ENCODE data around the gene PPM1H. TPM values are rescaled to one million over a fixed set of nuclear protein-coding genes. Genes with fewer than 3 reads are reported as not detected.

PPM1H gene
- total and polyA plus RNA-seq, 8 donors: 0.29 to 12.5 (median 3.7) TPM

DNA sequence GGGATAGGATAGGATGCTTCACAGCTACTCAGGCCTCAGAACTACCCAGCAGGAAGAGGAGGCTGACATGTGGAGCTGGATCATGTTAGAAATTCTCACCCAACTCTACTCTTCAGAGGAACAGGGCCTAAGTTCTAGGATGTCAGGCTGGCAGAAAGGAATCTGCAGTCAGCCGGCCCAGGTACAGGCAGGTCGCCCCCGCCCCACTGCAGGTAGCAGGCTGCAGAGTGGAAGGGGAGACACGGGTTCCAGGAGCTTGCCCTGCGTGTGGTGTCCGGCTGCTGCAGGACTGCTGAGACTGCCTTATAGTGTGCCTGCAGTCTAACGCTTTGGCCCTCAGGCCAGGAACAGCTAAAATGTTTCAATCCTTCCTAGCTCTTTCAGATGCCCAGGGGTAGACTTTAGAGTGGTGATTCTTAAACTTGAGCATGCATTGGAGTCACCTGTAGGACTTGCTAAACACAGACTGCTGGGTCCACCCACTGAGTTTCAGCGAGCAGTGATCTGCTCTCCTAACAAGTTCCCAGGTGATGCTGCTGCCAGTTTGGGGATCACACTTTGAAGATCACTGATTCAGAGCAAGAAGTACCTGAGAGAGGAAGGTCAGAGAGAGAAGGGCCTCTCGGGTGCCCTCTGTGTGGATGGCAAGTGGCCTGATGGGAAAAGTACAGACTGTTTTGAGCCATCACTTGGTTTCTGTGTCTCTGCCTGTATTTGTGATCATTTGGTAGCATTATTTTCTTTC lies 153.6 kb downstream of the PPM1H start:
- no peak overlapping the region for H3K4me3 ChIP-seq
- H3K4me1 ChIP-seq: peaks cover 0 to 28% (median 13%) of the 10 kb centered on the region in 4 donors
- no peaks in the 10 kb centered on the region for H3K9me3 ChIP-seq
- H3K36me3 ChIP-seq: no peaks in the 10 kb centered on the region
- peak overlapping the region in 3 of 5 donors; percentile 5 to 30 (median 9) for H3K27ac ChIP-seq
- WGBS, 5 donors: 65 to 88% (median 75%) methylated on average over 7 to 9 of the region's 9 CpGs
- intact Hi-C loops (cut with DNase I; ENCODE audit: low total_unique reads): no loop called here
- no peak for DNase-seq
- TF ChIP-seq, protein P1, sequence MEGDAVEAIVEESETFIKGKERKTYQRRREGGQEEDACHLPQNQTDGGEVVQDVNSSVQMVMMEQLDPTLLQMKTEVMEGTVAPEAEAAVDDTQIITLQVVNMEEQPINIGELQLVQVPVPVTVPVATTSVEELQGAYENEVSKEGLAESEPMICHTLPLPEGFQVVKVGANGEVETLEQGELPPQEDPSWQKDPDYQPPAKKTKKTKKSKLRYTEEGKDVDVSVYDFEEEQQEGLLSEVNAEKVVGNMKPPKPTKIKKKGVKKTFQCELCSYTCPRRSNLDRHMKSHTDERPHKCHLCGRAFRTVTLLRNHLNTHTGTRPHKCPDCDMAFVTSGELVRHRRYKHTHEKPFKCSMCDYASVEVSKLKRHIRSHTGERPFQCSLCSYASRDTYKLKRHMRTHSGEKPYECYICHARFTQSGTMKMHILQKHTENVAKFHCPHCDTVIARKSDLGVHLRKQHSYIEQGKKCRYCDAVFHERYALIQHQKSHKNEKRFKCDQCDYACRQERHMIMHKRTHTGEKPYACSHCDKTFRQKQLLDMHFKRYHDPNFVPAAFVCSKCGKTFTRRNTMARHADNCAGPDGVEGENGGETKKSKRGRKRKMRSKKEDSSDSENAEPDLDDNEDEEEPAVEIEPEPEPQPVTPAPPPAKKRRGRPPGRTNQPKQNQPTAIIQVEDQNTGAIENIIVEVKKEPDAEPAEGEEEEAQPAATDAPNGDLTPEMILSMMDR (IDR thresholded peaks at IDR 0.05): no peak
- TF ChIP-seq POLR2AphosphoS5 (IDR thresholded peaks at IDR 0.05) (no peak), POLR2A (IDR thresholded peaks at IDR 0.05) (no peak), EP300 (IDR thresholded peaks at IDR 0.05) (no peak)
- H3K27me3 ChIP-seq: no peaks in the 10 kb centered on the region

DNA sequence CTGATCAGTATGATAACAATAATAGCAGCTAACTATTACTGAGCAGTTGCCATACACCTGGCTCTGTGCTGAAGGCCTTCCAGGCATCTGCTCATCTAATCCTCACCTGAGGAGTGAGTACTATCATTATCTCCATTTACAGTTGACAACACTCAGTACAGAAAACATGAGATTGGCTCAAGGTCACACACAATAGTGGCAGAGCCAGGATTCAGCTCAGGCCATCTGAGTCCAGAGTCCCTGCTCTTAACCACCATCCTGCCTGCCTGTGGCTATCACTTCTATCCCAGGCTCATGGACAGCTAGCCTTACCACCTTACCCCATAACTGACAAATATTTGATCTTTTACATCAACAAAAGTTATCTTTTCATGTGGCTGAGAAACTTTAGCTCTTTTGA lies 155.5 kb downstream of the PPM1H start:
- no peaks in the 10 kb centered on the region for H3K27me3 ChIP-seq
- H3K36me3 ChIP-seq: no peaks in the 10 kb centered on the region
- TF ChIP-seq EP300 (IDR thresholded peaks at IDR 0.05) (no peak), POLR2AphosphoS5 (IDR thresholded peaks at IDR 0.05) (no peak), POLR2A (IDR thresholded peaks at IDR 0.05) (no peak)
- TF ChIP-seq, protein P1 (IDR thresholded peaks at IDR 0.05): no peak
- intact Hi-C loops (cut with DNase I; ENCODE audit: low total_unique reads): no loop called here
- H3K9me3 ChIP-seq: no peaks in the 10 kb centered on the region
- H3K4me3 ChIP-seq: no peak overlapping the region
- H3K4me1 ChIP-seq: peaks cover 0 to 22% (median 11%) of the 10 kb centered on the region in 4 donors
- no peak overlapping the region for H3K27ac ChIP-seq
- no peak for DNase-seq

DNA sequence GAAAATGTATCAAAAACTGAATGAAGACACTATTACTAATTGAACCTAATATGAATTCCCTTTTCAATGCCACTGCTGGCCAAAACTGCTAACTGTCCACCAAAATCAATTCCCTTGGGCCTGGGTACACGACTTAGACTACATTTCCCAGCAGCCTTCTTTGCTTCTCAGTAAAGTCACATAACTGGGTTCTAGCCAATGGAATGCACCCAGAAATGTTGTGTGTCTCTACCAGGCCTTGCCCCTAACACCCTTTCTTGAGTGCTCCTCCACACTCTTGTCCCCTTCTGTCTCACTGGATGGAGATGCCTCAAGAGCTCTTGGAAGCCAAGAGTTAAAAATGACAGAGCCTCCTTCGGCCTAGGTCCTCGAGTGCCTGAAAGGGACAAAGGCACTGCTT lies 156.8 kb downstream of the PPM1H start:
- DNase-seq: no peak
- Histone ChIP-seq H3K36me3 (no peaks in the 10 kb centered on the region), H3K4me1 (peaks cover 0 to 22% (median 11%) of the 10 kb centered on the region in 4 donors), H3K27me3 (no peaks in the 10 kb centered on the region), H3K9me3 (no peaks in the 10 kb centered on the region), H3K4me3 (no peak overlapping the region), H3K27ac (no peak overlapping the region)
- intact Hi-C loops (cut with DNase I; ENCODE audit: low total_unique reads): no loop called here
- TF ChIP-seq, protein P1 (IDR thresholded peaks at IDR 0.05): no peak
- TF ChIP-seq POLR2A (IDR thresholded peaks at IDR 0.05) (no peak), POLR2AphosphoS5 (IDR thresholded peaks at IDR 0.05) (no peak), EP300 (IDR thresholded peaks at IDR 0.05) (no peak)
- 91 to 98% (median 95%) methylated on average over 3 of the region's 3 CpGs for WGBS, 5 donors

DNA sequence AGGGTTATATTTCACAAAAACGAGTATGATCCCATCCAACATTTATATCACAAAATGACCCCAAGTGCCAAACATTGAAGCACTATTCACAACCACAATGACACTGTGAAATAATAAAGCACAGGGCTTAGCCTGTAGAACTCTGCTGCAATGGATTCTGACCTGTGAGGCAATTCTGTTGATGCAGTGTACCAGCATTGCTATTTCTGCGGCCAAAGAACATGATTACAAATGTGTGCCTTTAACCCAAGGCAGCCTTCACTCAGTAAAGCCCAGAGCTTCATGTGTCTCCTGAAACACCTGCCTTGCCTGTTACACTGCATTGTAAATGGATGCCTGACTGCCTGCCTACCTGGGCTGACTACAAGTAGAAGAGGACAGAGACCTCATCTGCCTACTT lies 158.0 kb downstream of the PPM1H start:
- H3K36me3 ChIP-seq: no peaks in the 10 kb centered on the region
- H3K27ac ChIP-seq: no peak overlapping the region
- TF ChIP-seq POLR2AphosphoS5 (IDR thresholded peaks at IDR 0.05): no peak
- TF ChIP-seq EP300 (IDR thresholded peaks at IDR 0.05): no peak

DNA sequence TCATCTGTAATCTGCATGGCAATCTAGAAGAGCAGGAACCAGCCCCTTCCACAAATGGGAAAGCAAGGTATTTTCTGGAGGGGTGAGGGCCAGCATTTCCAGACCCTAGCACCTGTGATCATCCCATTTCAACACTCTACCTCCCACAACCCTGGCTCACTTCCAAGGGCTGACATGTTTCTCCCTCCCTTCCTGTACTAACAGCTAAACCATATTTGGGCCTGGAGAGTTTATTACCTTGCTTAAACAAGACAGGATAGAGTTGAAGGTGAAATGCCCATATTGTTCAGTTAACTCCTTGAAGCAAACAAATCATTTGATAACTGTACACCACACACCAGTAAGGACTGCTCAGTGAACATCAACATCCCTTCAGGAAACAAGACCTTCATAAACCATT lies 158.4 kb downstream of the PPM1H start:
- H3K9me3 ChIP-seq: no peaks in the 10 kb centered on the region
- H3K4me1 ChIP-seq: peaks cover 0 to 26% (median 14%) of the 10 kb centered on the region in 4 donors
- DNase-seq: no peak
- H3K27me3 ChIP-seq: no peaks in the 10 kb centered on the region
- H3K4me3 ChIP-seq: no peak overlapping the region
- TF ChIP-seq POLR2AphosphoS5 (IDR thresholded peaks at IDR 0.05): no peak
- TF ChIP-seq, protein P1 (IDR thresholded peaks at IDR 0.05): no peak
- TF ChIP-seq EP300 (IDR thresholded peaks at IDR 0.05): no peak
- TF ChIP-seq POLR2A (IDR thresholded peaks at IDR 0.05): no peak
- H3K27ac ChIP-seq: no peak overlapping the region
- intact Hi-C loops (cut with DNase I; ENCODE audit: low total_unique reads): no loop called here
- no peaks in the 10 kb centered on the region for H3K36me3 ChIP-seq

More for the DNA sequence above, 158.0 kb downstream of the PPM1H start:
- DNase-seq: no peak
- Histone ChIP-seq H3K4me3 (no peak overlapping the region), H3K4me1 (peaks cover 0 to 22% (median 11%) of the 10 kb centered on the region in 4 donors), H3K9me3 (no peaks in the 10 kb centered on the region), H3K27me3 (no peaks in the 10 kb centered on the region)
- whole genome bisulfite sequencing, 5 donors: 83 to 91% (median 84%) methylated on average over 2 of the region's 2 CpGs
- intact Hi-C loops (cut with DNase I; ENCODE audit: low total_unique reads): no loop called here

Measured in stomach (tissue), 9 donors.